RWPE1 (cell line): ENCODE measurements around the gene SLC29A2.

ENCODE experiments used
- CTCF ChIA-PET: fragments of 350-600 bp; sonication (Branson Sonifier 250); formaldehyde crosslinking; extraction: SDS; loops from one replicate; lab custom pipeline; 2021; lab: Yijun Ruan, JAX
- POLR2A ChIA-PET: fragments of 400-600 bp; formaldehyde crosslinking; extraction: SDS; loops from one replicate; lab custom pipeline; 2020; ENCODE audit warnings: antibody characterized with exemption; ENCODE audit not compliant: low non-redundant PET; lab: Yijun Ruan, JAX
- DNase-seq: peaks from one replicate; pipeline ENCODE4 v3.0.0; 2012; ENCODE audit warnings: low spot score
- H3K27ac ChIP-seq: fragments of 450-650 bp; 2 replicates; pipeline ENCODE4 v1.5.1; 2017
- TF ChIP-seq, protein P1 (sequence below): fragments of 450-650 bp; conservative IDR thresholded peaks from 2 replicates; pipeline ENCODE4 v1.5.1; 2017; ENCODE audit warnings: low read depth, mild to moderate bottlenecking

The SLC29A2 gene

GRCh38 chr11:66313321-66314185 lies 58.0 kb downstream of the SLC29A2 start:
- CTCF ChIA-PET: interaction anchor here (1.0 to 3.2 kb wide), 4 partner anchors 12 to 76 kb away, joined by 3 to 25 read pairs (median 20); partner anchors contain the start of gene RIN1
- POLR2A ChIA-PET: interaction anchor here (0.6 to 1.0 kb wide), 3 partner anchors 16 to 191 kb away, joined by 3 to 5 read pairs (median 4); partner anchors contain the start of gene YIF1A
- H3K27ac ChIP-seq: peak overlapping the region; percentile 93
- TF ChIP-seq, protein P1, sequence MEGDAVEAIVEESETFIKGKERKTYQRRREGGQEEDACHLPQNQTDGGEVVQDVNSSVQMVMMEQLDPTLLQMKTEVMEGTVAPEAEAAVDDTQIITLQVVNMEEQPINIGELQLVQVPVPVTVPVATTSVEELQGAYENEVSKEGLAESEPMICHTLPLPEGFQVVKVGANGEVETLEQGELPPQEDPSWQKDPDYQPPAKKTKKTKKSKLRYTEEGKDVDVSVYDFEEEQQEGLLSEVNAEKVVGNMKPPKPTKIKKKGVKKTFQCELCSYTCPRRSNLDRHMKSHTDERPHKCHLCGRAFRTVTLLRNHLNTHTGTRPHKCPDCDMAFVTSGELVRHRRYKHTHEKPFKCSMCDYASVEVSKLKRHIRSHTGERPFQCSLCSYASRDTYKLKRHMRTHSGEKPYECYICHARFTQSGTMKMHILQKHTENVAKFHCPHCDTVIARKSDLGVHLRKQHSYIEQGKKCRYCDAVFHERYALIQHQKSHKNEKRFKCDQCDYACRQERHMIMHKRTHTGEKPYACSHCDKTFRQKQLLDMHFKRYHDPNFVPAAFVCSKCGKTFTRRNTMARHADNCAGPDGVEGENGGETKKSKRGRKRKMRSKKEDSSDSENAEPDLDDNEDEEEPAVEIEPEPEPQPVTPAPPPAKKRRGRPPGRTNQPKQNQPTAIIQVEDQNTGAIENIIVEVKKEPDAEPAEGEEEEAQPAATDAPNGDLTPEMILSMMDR: no peak
- DNase-seq: no peak

GRCh38 chr11:66312549-66313320 lies 58.8 kb downstream of the SLC29A2 start:
- DNase-seq: peak; percentile 95
- TF ChIP-seq, protein P1: no peak
- POLR2A ChIA-PET: interaction anchor here (0.6 to 2.0 kb wide), 7 partner anchors 15 to 190 kb away, joined by 3 to 5 read pairs (median 4); partner anchors contain the start of gene YIF1A
- CTCF ChIA-PET: interaction anchor here (0.6 to 3.2 kb wide), 8 partner anchors 12 to 813 kb away, joined by 3 to 25 read pairs (median 11); partner anchors contain the start of gene RIN1
- H3K27ac ChIP-seq: peak overlapping the region; percentile 93
